Lower leg skin (tissue), 3 donors: Measurements from ENCODE around the gene CHST6.

Experiments used
- POLR2A ChIP-seq, 2 donors: fragments of 450-650 bp; IDR thresholded peaks; one replicate each; pipeline ENCODE4 v1.6.1; 2016 to 2017; ENCODE audit warnings: antibody characterized with exemption in 2 of 2, mild to moderate bottlenecking in 1 of 2, moderate library complexity in 1 of 2
- TF ChIP-seq, protein P1 (sequence below), 3 donors: fragments of 450-650 bp; IDR thresholded peaks; one replicate each; pipeline ENCODE4 v1.5.1; 2016; ENCODE audit warnings: antibody characterized with exemption in 3 of 3, mild to moderate bottlenecking in 3 of 3, moderate library complexity in 2 of 3

GRCh38 chr16:75471723-75472633 is 23.3 kb downstream of the CHST6 start:
- TF ChIP-seq, protein P1, sequence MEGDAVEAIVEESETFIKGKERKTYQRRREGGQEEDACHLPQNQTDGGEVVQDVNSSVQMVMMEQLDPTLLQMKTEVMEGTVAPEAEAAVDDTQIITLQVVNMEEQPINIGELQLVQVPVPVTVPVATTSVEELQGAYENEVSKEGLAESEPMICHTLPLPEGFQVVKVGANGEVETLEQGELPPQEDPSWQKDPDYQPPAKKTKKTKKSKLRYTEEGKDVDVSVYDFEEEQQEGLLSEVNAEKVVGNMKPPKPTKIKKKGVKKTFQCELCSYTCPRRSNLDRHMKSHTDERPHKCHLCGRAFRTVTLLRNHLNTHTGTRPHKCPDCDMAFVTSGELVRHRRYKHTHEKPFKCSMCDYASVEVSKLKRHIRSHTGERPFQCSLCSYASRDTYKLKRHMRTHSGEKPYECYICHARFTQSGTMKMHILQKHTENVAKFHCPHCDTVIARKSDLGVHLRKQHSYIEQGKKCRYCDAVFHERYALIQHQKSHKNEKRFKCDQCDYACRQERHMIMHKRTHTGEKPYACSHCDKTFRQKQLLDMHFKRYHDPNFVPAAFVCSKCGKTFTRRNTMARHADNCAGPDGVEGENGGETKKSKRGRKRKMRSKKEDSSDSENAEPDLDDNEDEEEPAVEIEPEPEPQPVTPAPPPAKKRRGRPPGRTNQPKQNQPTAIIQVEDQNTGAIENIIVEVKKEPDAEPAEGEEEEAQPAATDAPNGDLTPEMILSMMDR (IDR thresholded peaks at IDR 0.05): no peak
- TF ChIP-seq POLR2A (IDR thresholded peaks at IDR 0.05): no peak
